SK-N-MC (cell line): ENCODE data around the gene HDAC8.

Source experiments
- DNase-seq: peaks from one replicate; pipeline ENCODE4 v3.0.0-alpha.2; 2011; ENCODE audit warnings: low read depth, low spot score
- H3K27ac ChIP-seq: fragments of 200-600 bp; sonication (generic); 2 replicates; pipeline ENCODE4 v1.5.1; 2016; ENCODE audit warnings: mixed run types
- H3K36me3 ChIP-seq: fragments of 200-600 bp; sonication (generic); 2 replicates; pipeline ENCODE4 v1.6.1; 2017; ENCODE audit warnings: antibody characterized with exemption, low read length, mixed read lengths; ENCODE audit not compliant: insufficient read depth
- H3K4me3 ChIP-seq: fragments of 200-600 bp; sonication (generic); 2 replicates; pipeline ENCODE4 v1.5.1; 2016
- H3K9ac ChIP-seq: fragments of 200-600 bp; sonication (generic); 2 replicates; pipeline ENCODE4 v1.8.0; 2017; ENCODE audit warnings: mixed run types, mixed read lengths; ENCODE audit not compliant: insufficient read length
- H3K9me3 ChIP-seq: fragments of 200-600 bp; sonication (generic); 2 replicates; pipeline ENCODE4 v1.6.1; 2017; ENCODE audit warnings: low read depth, mild to moderate bottlenecking, antibody characterized with exemption, low read length, moderate library complexity, mixed read lengths
- EZH2 ChIP-seq: fragments of 200-600 bp; sonication (generic); IDR thresholded peaks from one replicate; pipeline ENCODE4 v1.6.1; 2017; ENCODE audit warnings: antibody characterized with exemption
- FOXP2 ChIP-seq: optimal IDR thresholded peaks from 2 replicates; pipeline ENCODE3; 2011; ENCODE audit warnings: mild to moderate bottlenecking, moderate library complexity; ENCODE audit not compliant: insufficient read depth; ENCODE audit errors: extremely low read length, control extremely low read depth
- POLR2AphosphoS5 ChIP-seq: IDR thresholded peaks from 2 replicates; pipeline ENCODE4 v1.6.1; 2012; ENCODE audit warnings: mild to moderate bottlenecking, low read depth, low read length, borderline replicate concordance

HDAC8 gene

DNA sequence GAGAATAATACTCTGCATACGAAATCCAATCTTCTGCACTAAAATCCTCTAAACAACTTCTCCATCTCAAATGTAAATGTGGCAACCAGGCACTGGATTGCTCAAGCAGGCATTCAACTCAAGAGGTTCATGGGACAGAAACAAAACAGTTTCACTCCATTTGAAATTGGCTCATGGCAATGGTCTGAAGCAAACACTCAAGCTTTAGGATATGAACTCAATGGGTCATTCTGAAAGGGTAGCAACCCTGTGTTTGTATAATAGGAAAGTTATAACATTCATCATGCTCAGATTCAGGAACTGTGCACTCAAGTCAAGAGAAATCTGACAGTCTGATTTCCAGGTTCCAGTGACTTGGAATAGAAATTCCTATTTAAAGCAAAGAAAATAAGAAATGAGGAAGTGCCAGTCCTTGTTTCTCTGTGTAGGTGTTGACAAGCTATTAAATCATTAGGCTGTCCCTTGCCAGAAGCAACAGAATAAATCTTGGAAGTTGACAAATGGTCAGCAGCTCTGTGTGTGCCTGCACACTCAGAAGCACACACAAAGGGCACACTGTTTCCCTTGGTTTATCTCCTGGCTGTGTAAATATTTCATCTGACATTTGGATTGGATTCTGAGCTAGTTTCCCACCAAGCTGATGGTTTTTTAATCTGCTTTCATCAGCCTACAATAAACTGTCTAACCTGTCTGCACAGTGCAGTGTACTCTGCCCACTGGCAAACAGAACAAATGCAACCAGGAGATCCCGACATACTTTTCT, 191.0 kb downstream of the HDAC8 start:
- Histone ChIP-seq H3K9ac (no peak overlapping the region), H3K27ac (no peak overlapping the region), H3K36me3 (no peaks in the 10 kb centered on the region), H3K4me3 (no peak overlapping the region), H3K9me3 (no peaks in the 10 kb centered on the region)
- no peak for DNase-seq
- TF ChIP-seq EZH2 (no peak), FOXP2 (no peak), POLR2AphosphoS5 (no peak)

DNA sequence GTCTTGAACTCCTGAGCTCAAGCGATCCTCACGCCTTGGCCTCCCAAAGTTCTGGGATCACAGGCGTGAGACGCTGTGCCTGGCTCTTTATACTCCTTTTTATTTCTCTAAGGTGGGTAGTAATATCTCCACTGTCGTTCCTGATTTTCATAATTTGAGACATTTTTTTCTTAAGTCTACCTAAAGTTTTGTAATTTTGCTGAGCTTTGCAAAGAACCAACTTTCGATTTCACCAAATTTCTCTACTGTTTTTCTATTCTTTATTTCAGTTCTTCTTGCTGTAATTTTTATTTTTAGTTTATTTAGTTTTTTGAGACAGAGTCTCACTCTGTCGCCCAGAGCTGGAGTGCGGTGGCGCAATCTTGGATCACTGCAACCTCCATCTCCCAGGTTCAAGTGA, 196.5 kb downstream of the HDAC8 start:
- Histone ChIP-seq H3K4me3 (no peak overlapping the region), H3K9me3 (no peaks in the 10 kb centered on the region), H3K36me3 (no peaks in the 10 kb centered on the region), H3K9ac (no peak overlapping the region), H3K27ac (no peak overlapping the region)
- TF ChIP-seq FOXP2 (no peak), POLR2AphosphoS5 (no peak), EZH2 (no peak)
- DNase-seq, result no peak

DNA sequence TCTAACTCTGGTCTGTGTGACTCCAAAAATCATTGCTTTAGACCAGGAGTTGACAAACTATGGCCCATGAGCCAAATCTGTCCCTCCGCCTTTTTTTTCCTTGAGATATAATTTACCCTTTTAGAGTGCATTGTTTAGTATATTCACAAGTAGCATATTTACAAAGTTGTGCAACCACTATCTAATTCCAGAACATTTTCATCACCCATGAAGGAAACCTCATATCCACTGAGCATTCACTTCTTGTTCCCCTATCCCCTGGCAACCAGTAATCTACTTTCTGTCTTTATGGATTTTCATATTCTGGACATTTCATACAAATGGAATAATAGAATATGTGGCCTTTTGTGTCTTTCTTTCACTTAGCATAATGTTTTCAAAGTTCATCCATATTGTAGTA, 199.5 kb downstream of the HDAC8 start:
- DNase-seq, result no peak
- no peak for TF ChIP-seq EZH2
- no peak for TF ChIP-seq POLR2AphosphoS5
- TF ChIP-seq FOXP2, result no peak
- H3K36me3 ChIP-seq, result no peaks in the 10 kb centered on the region
- H3K4me3 ChIP-seq, result no peak overlapping the region
- H3K27ac ChIP-seq, result no peak overlapping the region
- H3K9ac ChIP-seq, result no peak overlapping the region
- no peaks in the 10 kb centered on the region for H3K9me3 ChIP-seq

DNA sequence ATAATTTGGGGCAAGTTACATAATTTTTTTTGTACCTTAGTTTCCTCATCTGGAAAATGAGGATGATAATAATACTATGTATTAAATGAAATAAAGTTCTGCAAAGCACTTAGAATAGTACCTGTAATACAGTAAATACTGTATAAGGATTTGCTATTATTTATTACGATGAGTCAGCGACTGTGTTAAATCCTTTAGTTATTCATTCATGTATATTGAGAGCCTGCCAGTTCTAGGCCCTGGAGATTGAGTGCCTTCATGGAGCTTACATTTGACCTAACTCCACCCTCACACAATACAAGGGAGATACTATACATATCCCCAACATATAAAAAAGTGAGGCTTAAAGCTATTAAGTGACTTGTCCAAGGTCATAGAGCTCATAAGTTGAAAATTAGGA, 199.9 kb downstream of the HDAC8 start:
- H3K4me3 ChIP-seq, result no peak overlapping the region
- no peak for DNase-seq
- H3K9me3 ChIP-seq, result no peaks in the 10 kb centered on the region
- no peak overlapping the region for H3K9ac ChIP-seq
- no peak for TF ChIP-seq EZH2
- TF ChIP-seq FOXP2, result no peak
- TF ChIP-seq POLR2AphosphoS5, result no peak
- no peaks in the 10 kb centered on the region for H3K36me3 ChIP-seq
- H3K27ac ChIP-seq, result no peak overlapping the region

DNA sequence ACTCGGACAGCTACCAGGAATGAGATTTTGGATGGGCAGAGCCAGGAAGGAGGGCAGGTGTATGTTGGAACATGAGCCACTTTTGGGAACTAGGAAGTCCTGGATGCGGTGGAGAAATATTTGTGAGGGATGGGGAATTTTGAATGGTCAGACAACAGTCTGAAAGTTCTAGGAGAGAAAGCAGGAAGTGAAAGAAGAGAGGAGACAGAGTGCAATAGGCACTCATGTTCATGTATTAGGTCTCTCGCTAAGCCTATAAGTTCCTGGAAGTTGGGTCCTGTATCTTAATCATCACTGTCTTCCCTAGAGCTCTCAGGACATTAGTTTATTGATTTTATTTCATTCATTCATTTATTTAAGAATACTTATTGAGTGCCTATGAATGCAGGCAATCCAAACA, 201.2 kb downstream of the HDAC8 start:
- no peaks in the 10 kb centered on the region for H3K36me3 ChIP-seq
- no peak overlapping the region for H3K27ac ChIP-seq
- no peaks in the 10 kb centered on the region for H3K9me3 ChIP-seq
- H3K4me3 ChIP-seq, result no peak overlapping the region
- TF ChIP-seq EZH2, result no peak
- no peak for TF ChIP-seq POLR2AphosphoS5
- TF ChIP-seq FOXP2, result no peak
- no peak for DNase-seq
- H3K9ac ChIP-seq, result no peak overlapping the region

DNA sequence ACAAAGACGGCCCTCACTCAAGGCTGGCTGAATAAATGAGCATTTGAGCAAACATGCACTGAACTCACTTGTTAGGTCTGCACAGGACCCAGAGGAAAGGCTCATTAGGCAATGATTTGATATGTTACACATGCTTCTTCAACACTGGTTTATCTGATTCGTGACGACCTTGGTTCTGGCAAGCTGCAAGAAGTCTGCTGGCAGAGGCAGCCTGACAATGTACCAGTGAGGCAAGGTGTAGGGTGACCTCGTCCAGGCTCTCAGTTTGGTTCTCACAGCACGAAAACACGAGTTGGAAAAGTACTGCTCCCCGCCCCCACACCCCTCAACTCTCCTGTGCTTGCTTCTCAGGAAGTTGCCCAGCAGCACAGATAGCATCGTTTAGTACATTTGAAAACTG, 203.8 kb downstream of the HDAC8 start:
- H3K27ac ChIP-seq, result no peak overlapping the region
- H3K9me3 ChIP-seq, result no peaks in the 10 kb centered on the region
- H3K36me3 ChIP-seq, result no peaks in the 10 kb centered on the region
- TF ChIP-seq POLR2AphosphoS5 (no peak), FOXP2 (no peak), EZH2 (no peak)
- no peak overlapping the region for H3K9ac ChIP-seq
- DNase-seq, result no peak
- H3K4me3 ChIP-seq, result no peak overlapping the region

DNA sequence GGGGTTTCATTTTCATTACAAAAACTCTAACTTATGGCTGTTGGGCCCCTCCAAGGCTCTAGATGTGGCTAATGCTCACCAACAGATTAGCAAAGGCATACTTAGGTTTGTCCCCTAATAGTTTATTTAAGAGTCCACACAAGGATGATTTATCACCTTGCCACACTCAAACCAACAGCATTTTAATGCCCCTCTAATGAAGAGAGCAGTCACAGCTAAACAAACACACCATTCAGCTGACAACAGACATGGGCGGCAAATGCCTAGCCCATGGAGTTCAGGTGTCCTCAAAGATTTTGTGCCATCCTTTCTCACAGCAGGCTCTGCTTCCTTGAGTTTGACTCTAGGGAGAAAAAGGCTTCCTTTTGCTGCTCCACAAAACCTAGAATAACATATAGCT, 205.1 kb downstream of the HDAC8 start:
- H3K9ac ChIP-seq, result no peak overlapping the region
- DNase-seq, result no peak
- no peaks in the 10 kb centered on the region for H3K36me3 ChIP-seq
- TF ChIP-seq EZH2, result no peak
- TF ChIP-seq POLR2AphosphoS5, result no peak
- TF ChIP-seq FOXP2, result no peak
- no peaks in the 10 kb centered on the region for H3K9me3 ChIP-seq
- H3K27ac ChIP-seq, result no peak overlapping the region
- no peak overlapping the region for H3K4me3 ChIP-seq

DNA sequence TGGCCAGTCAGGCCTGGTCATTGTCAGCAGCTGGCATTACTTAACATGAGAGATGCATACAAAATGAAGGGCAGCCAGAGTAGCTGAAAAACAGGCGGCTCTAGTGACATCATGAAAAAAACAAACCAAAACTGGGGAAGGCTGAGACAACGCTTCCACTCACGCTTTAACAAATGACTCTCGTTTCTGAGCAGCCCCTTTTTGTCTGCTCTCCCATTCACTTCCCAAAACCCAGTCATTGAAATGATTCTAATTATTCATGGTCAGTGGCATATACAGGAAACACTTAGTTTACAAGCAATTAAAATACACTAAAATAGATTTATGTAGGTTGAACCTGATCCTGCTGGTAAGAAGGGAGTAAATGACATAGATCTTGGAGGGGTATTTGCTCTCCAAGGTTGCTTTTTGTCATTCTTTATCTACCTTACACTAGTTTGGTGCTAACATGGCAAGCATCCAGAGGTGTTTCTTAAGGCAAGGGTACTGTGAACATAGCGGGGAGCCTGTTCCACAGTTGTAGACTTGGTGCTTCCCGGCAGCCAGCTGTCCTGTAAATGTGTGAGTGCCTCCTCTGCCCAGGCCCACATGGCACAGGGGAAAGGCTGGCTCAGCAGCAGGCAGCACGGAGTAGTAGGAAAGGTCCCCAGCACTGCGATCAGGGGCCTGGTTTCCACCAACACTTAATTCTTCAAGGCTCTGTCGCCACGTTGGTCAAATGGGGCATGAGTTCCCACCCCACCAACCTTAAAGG, 205.8 kb downstream of the HDAC8 start:
- no peaks in the 10 kb centered on the region for H3K9me3 ChIP-seq
- no peak for DNase-seq
- no peak overlapping the region for H3K9ac ChIP-seq
- H3K4me3 ChIP-seq, result no peak overlapping the region
- H3K36me3 ChIP-seq, result no peaks in the 10 kb centered on the region
- TF ChIP-seq POLR2AphosphoS5, result no peak
- no peak overlapping the region for H3K27ac ChIP-seq

DNA sequence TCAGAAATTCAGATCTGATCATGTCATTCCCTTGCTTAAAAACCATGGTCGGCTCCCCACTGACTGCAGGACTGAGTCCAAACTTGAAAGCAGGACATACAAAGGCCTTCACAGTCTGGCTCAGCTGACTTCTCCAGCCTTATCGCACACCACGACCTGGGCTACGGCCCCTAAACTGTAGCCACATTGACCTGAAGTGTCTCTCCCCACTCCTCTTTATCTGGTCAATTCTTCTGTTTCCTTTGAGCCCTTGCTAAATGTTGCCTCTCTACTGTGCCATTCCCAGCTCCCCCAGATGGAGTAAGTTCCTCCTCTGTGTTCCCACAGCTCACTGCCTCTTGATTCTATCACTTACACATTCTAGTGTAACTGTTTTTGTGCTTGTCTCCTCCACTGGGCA, 206.5 kb downstream of the HDAC8 start:
- DNase-seq, result no peak
- no peak overlapping the region for H3K9ac ChIP-seq
- no peak for TF ChIP-seq EZH2
- TF ChIP-seq POLR2AphosphoS5, result no peak
- no peak for TF ChIP-seq FOXP2

More for the DNA sequence above, 206.5 kb downstream of the HDAC8 start:
- H3K9me3 ChIP-seq, result no peaks in the 10 kb centered on the region
- H3K4me3 ChIP-seq, result no peak overlapping the region
- no peak overlapping the region for H3K27ac ChIP-seq
- no peaks in the 10 kb centered on the region for H3K36me3 ChIP-seq
